ENCODE measurements around the gene BTD. TPM values are rescaled to one million over a fixed set of nuclear protein-coding genes. Genes with fewer than 3 reads are reported as not detected.
A peak's percentile ranks its signal among the peaks of the same experiment; 100 is the strongest.

Gene BTD
- total RNA-seq, 4 donors from 2014 or later, result 17.0 to 49.4 (median 41.6) TPM

- no peak for DNase-seq (ENCODE audit: low spot score)
- ATAC-seq (ENCODE audit: low FRiP score), result no peak
- TF ChIP-seq, protein P1, sequence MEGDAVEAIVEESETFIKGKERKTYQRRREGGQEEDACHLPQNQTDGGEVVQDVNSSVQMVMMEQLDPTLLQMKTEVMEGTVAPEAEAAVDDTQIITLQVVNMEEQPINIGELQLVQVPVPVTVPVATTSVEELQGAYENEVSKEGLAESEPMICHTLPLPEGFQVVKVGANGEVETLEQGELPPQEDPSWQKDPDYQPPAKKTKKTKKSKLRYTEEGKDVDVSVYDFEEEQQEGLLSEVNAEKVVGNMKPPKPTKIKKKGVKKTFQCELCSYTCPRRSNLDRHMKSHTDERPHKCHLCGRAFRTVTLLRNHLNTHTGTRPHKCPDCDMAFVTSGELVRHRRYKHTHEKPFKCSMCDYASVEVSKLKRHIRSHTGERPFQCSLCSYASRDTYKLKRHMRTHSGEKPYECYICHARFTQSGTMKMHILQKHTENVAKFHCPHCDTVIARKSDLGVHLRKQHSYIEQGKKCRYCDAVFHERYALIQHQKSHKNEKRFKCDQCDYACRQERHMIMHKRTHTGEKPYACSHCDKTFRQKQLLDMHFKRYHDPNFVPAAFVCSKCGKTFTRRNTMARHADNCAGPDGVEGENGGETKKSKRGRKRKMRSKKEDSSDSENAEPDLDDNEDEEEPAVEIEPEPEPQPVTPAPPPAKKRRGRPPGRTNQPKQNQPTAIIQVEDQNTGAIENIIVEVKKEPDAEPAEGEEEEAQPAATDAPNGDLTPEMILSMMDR (IDR thresholded peaks at IDR 0.05), result no peak
Measured at GRCh38 chr3:15676259-15676658, 74.7 kb downstream of the BTD start.

DNA sequence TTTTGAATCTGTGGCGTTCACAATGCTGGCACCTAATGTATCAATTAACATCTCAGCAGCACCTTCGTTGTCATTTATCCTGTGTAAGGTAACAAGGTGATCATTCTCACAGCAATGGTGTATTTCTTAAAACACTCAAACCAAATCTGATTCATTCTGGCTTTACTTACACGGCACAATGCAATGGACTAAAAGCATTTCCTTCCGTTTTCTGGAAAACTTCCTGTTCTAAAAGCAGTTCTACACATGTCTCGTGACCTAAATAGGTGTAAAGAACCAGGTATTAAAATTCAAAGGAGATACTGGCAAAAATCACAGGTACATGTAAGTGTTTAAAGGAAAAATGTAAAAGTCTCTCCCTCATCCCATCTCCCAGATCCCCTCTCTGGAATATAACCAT lies 77.8 kb downstream of the BTD start:
- ATAC-seq (ENCODE audit: low FRiP score) (no peak), DNase-seq (ENCODE audit: low spot score) (no peak)
- TF ChIP-seq, protein P1 (IDR thresholded peaks at IDR 0.05), result no peak

GRCh38 chr3:15681668-15682067 lies 80.1 kb downstream of the BTD start:
- TF ChIP-seq, protein P1 (IDR thresholded peaks at IDR 0.05), result no peak
- DNase-seq (ENCODE audit: low spot score), result no peak
- no peak for ATAC-seq (ENCODE audit: low FRiP score)

GRCh38 chr3:15682561-15683185 lies 81.1 kb downstream of the BTD start:
- ATAC-seq (ENCODE audit: low FRiP score) (peak; percentile 48), DNase-seq (ENCODE audit: low spot score) (no peak)
- TF ChIP-seq, protein P1 (IDR thresholded peaks at IDR 0.05), result no peak

GRCh38 chr3:15683253-15683652 lies 81.7 kb downstream of the BTD start:
- TF ChIP-seq, protein P1 (IDR thresholded peaks at IDR 0.05), result no peak
- DNase-seq (ENCODE audit: low spot score) (no peak), ATAC-seq (ENCODE audit: low FRiP score) (no peak)

DNA sequence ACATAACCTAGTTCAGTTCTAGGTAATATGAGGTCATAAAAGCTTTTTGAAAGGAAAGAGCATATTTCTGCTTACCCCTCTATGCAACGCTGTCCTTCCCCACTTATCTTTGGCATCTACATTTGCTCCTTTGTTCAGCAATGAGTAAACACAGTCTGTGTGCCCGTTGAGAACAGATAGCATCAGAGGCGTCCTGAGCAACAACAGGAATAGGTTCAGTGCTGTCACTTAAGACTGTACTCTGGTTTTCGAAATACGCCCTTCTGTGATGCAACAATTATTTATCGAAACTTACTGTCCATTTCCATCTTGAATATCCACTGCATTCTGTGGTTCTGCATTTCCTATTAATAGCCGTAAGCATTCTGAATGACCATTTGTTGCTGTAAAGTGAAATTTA lies 84.4 kb downstream of the BTD start:
- TF ChIP-seq, protein P1 (IDR thresholded peaks at IDR 0.05), result no peak
- no peak for DNase-seq (ENCODE audit: low spot score)
- no peak for ATAC-seq (ENCODE audit: low FRiP score)

DNA sequence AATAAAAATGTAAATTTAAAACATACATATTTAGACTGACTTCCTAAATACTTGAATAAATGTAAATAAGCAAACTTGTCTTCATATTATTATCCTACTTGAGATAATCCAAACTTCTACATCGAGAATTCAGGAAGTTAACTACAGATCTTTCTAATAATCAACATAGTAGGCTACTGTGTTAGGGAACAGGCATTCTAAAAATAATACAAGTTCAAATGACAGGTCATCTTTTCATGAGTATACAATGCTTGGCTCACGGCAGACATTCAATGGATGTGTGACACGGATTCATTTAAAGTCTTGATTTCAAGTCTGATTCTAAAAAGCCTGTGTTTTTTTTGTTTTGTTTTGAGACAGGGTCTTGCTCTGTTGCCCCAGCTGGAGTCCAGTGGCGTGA lies 88.7 kb downstream of the BTD start:
- DNase-seq (ENCODE audit: low spot score), result no peak
- TF ChIP-seq, protein P1 (IDR thresholded peaks at IDR 0.05), result no peak
- ATAC-seq (ENCODE audit: low FRiP score), result no peak
